Stimulated activated memory B cell treated with anti-CD40 and anti-IgM and Interleukin-4, amounts not matched to agents 10 μg/mL and 1 μg/mL and 100 μg/mL, for 72 hours (primary cell): ENCODE measurements around the gene ADAM22.
"Not testable (repeated sequence)": the region's sequence is repeated elsewhere in the genome, so short reads cannot be mapped to it uniquely, and the experiment has no call there.

Experiments
- ATAC-seq: fragments of 150-1000 bp; cut with Tn5 transposase; 2 replicates; pipeline ENCODE4 v1.10.0; 2021
- H3K27ac Mint-ChIP-seq: one replicate; pipeline ENCODE4 v1.8.0; 2022; ENCODE audit warnings: mild to moderate bottlenecking, mixed read lengths
- H3K27me3 Mint-ChIP-seq: one replicate; pipeline ENCODE4 v1.8.0; 2022; ENCODE audit warnings: mixed read lengths
- H3K36me3 Mint-ChIP-seq: one replicate; pipeline ENCODE4 v1.8.0; 2022; ENCODE audit warnings: mixed read lengths
- H3K4me1 Mint-ChIP-seq: one replicate; pipeline ENCODE4 v1.8.0; 2022; ENCODE audit warnings: mixed read lengths
- H3K4me3 Mint-ChIP-seq: one replicate; pipeline ENCODE4 v1.8.0; 2022; ENCODE audit warnings: mild to moderate bottlenecking, moderate library complexity, mixed read lengths
- H3K9me3 Mint-ChIP-seq: one replicate; pipeline ENCODE4 v1.8.0; 2022; ENCODE audit warnings: mixed read lengths

Gene ADAM22

DNA sequence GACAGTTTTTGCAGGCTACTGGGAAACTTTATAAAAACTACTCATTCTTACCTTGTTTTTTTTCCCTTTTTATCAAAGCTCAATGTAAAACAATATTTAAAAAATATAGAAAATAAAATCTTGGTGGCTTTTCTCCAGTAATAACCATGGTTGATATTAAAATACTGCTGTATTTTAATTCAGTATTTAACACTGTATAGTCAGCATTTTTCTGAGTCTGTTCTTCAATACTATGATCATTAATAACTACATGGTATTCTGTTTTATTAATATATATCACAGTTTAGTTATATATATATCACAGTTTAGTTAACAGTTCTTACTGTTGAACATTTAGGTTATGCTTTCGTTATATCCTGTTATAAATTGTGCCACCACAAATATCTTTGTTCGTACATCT is 207.4 kb downstream of the ADAM22 start:
- Mint-ChIP-seq H3K4me1 (no peaks in the 10 kb centered on the region), H3K27me3 (no peaks in the 10 kb centered on the region), H3K36me3 (no peaks in the 10 kb centered on the region), H3K9me3 (no peaks in the 10 kb centered on the region), H3K4me3 (no peak overlapping the region), H3K27ac (no peak overlapping the region)
- ATAC-seq, result no peak

DNA sequence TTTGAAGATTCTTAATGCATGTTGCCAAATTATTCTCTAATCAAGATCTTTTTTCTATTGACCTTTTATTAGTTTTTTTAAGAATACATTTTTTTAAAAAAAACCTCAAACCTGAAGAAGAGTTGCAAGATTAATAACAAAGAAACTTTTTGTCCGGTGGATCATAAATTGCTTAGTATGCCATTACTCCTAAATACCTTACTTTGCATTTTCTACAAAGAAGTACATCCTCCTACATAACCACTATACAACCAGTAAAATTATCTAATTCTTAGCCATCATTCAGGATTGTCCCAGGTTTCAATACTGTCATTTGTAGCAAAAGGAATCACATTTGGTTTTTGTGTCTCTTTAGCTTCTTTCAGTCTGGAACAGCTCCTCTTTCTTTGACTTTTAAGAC is 207.9 kb downstream of the ADAM22 start:
- ATAC-seq, result no peak
- no peaks in the 10 kb centered on the region for H3K9me3 Mint-ChIP-seq
- no peak overlapping the region for H3K27ac Mint-ChIP-seq
- no peaks in the 10 kb centered on the region for H3K27me3 Mint-ChIP-seq
- no peaks in the 10 kb centered on the region for H3K4me1 Mint-ChIP-seq
- no peaks in the 10 kb centered on the region for H3K36me3 Mint-ChIP-seq
- no peak overlapping the region for H3K4me3 Mint-ChIP-seq

DNA sequence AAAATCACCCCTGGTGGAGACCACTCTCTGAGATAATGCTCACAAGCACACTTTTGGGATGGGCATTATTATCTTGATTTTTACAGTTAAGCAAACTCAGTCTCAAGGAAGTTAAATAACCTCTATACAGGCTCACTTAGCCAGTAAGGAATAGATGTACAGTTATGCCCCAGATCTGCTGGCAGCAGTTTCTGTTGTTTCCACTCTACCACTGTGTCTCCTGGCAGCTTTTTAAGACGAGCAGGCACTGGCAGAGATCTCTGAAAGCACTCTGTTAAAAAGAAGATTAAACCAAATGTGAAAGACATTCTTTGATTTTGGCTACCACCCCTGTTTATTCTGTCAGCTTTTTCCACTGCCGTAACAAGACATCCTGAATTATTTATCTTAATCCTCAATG is 212.6 kb downstream of the ADAM22 start:
- Mint-ChIP-seq H3K27ac (no peak overlapping the region), H3K4me3 (no peak overlapping the region), H3K9me3 (no peaks in the 10 kb centered on the region), H3K27me3 (no peaks in the 10 kb centered on the region), H3K36me3 (no peaks in the 10 kb centered on the region), H3K4me1 (no peaks in the 10 kb centered on the region)
- no peak for ATAC-seq

DNA sequence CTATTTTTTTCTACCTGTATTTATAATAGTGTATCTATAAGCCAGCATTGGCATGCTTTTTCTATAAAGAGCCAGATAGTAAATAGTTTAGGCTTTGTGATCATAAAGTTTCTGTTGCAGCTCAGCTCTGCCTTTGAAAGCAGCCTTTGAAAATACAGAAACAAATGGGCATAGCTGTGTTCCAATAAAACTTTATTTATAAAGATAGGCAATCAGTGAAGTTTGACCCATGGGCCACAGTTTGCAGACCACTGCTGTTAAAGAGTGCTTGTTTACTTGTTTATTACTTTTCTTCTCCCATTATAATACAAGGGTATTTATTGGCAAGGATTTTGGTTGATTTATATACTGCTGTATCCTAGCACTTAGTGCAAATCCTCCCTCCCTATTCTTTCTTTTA is 213.3 kb downstream of the ADAM22 start:
- H3K27ac Mint-ChIP-seq, result no peak overlapping the region
- H3K9me3 Mint-ChIP-seq, result no peaks in the 10 kb centered on the region
- no peaks in the 10 kb centered on the region for H3K36me3 Mint-ChIP-seq
- no peaks in the 10 kb centered on the region for H3K4me1 Mint-ChIP-seq
- no peaks in the 10 kb centered on the region for H3K27me3 Mint-ChIP-seq
- no peak overlapping the region for H3K4me3 Mint-ChIP-seq
- no peak for ATAC-seq

DNA sequence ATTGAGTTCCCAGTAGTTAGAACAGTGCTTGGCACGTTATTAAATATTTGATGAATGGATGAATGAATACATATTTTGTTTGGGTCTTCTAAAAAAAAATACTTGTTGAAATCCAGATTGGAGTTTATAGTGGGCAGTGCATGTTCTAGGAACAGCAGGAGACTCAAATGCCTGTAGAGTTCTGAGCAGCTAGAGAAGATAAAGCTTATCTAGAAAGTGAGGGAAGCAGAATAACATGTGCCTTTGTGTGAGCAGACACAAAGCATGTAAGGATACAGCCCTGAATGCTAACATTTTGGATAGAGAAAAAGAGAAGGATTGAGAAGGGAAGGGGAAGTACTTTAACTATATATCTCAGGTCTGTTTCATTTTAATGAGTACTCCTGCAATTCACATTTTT is 213.9 kb downstream of the ADAM22 start:
- no peak overlapping the region for H3K27ac Mint-ChIP-seq
- no peak for ATAC-seq
- no peaks in the 10 kb centered on the region for H3K9me3 Mint-ChIP-seq
- H3K27me3 Mint-ChIP-seq, result no peaks in the 10 kb centered on the region
- no peaks in the 10 kb centered on the region for H3K4me1 Mint-ChIP-seq
- H3K36me3 Mint-ChIP-seq, result no peaks in the 10 kb centered on the region
- no peak overlapping the region for H3K4me3 Mint-ChIP-seq

DNA sequence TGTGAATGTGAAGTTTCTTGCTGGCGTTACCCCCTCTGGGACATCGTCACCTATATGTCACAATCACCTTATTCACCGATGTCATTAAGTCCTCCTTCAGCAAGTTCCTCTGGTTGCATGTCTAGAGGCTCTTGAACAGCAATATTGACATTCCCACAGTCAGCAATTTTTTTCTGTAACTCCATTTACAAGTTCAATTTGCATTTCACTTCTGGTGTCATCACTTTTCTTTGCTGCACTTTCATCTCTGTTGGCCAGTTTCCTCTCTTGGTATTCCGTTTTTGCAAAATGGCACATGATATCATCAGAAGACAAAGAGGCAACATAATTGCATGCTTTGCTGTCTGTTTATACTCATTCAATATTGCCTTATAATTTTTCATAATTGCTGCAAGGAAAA is 216.0 kb downstream of the ADAM22 start:
- no peaks in the 10 kb centered on the region for H3K27me3 Mint-ChIP-seq
- no peaks in the 10 kb centered on the region for H3K4me1 Mint-ChIP-seq

DNA sequence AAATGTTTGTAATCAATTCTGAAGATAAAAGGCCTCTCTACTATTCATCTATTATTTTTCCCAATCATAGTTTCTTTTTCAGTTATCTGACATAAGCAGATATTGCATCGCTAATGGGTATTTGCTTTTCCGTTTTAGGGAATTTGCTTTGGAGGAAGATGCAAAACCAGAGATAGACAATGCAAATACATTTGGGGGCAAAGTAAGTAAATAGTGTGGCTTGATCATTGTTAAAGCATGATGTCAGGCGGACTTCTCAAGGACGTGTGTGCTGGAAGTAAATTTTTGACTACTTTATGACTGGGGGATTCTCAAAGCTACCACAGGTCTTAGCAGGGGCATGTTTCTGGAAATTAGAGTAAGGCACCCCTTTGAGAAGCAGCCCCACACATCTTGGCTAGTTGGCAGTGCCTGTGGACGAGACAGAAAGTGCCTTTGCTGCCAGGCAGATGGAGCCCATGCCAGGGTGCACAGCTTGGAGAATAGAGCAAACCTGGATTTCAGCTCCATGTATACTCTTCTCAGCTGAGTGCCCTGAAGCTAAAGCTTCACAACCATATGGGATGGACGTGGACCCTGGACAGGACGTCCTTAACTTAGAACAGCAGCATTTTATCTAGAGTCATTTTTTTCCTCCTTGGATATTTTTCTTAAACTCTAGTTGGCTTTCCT is 217.2 kb downstream of the ADAM22 start:
- Mint-ChIP-seq H3K27ac (no peak overlapping the region), H3K36me3 (peaks cover 10% of the 10 kb centered on the region), H3K4me1 (no peaks in the 10 kb centered on the region), H3K9me3 (no peaks in the 10 kb centered on the region), H3K27me3 (no peaks in the 10 kb centered on the region), H3K4me3 (no peak overlapping the region)
- no peak for ATAC-seq

More for the DNA sequence above, 216.0 kb downstream of the ADAM22 start:
- ATAC-seq, result no peak
- no peaks in the 10 kb centered on the region for H3K9me3 Mint-ChIP-seq
- H3K27ac Mint-ChIP-seq, result no peak overlapping the region
- H3K4me3 Mint-ChIP-seq, result no peak overlapping the region
- peaks cover 10% of the 10 kb centered on the region for H3K36me3 Mint-ChIP-seq

DNA sequence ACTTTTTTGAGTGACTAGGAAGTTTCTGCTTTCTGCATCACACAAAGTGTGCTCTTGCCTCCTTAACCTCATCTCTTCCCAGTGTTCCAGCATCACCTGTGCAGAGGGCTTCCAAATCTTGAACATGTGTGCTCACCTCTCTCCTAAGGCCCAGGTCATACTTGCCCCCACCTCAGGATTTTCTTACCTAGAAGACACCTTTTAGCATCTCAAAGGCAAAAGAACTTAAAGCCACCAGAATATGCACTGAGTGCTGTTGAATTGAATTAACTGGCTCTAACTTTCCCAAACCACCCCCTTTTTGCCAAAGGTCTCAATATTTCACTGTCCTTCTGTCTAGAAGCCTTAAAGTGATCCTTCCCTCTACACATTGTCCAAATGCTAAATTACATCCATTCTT is 219.3 kb downstream of the ADAM22 start:
- Mint-ChIP-seq H3K9me3 (peaks cover 4% of the 10 kb centered on the region), H3K36me3 (peaks cover 25% of the 10 kb centered on the region), H3K4me3 (no peak overlapping the region), H3K27ac (no peak overlapping the region), H3K27me3 (no peaks in the 10 kb centered on the region), H3K4me1 (no peaks in the 10 kb centered on the region)
- ATAC-seq, result no peak

DNA sequence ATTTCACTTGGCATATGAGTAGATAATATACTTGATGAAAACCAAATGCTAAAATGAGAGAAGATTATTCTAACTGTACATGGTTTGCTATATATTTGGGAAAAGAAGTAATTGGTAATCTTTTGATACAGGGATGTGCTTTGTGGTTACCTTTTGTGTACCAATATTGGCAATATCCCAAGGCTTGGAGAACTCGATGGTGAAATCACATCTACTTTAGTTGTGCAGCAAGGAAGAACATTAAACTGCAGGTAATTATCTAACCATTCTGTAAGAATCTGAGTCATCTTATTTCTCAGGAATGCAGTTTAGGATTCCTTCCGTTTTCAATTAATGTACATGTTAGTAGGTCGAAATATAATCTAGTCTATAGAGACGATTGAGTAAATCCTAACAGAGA is 221.7 kb downstream of the ADAM22 start:
- H3K27ac Mint-ChIP-seq, result no peak overlapping the region
- ATAC-seq, result no peak
- H3K9me3 Mint-ChIP-seq, result peaks cover 11% of the 10 kb centered on the region
- H3K36me3 Mint-ChIP-seq, result peaks cover 32% of the 10 kb centered on the region
- no peaks in the 10 kb centered on the region for H3K27me3 Mint-ChIP-seq
- no peaks in the 10 kb centered on the region for H3K4me1 Mint-ChIP-seq
- H3K4me3 Mint-ChIP-seq, result no peak overlapping the region

DNA sequence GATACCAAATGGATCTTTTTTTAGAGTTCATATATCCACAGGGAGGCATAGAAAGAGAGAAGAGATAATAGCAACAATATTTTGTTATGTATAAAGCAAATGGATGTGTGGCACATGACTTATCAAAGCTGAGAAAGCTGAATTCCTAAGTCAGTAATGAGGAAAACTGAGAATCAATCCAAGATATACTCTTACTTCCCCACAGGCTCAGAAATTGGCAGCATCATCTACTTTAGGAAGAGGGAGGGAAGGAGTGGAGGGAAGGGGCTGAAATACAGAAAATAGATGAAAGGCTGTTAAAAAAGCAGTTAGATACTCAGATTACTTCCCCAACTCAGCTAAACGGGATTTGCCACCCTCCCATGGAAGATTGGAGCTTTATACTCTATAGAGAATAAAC is 222.3 kb downstream of the ADAM22 start:
- H3K9me3 Mint-ChIP-seq, result peaks cover 11% of the 10 kb centered on the region
- H3K27me3 Mint-ChIP-seq, result no peaks in the 10 kb centered on the region
- H3K36me3 Mint-ChIP-seq, result peaks cover 32% of the 10 kb centered on the region

DNA sequence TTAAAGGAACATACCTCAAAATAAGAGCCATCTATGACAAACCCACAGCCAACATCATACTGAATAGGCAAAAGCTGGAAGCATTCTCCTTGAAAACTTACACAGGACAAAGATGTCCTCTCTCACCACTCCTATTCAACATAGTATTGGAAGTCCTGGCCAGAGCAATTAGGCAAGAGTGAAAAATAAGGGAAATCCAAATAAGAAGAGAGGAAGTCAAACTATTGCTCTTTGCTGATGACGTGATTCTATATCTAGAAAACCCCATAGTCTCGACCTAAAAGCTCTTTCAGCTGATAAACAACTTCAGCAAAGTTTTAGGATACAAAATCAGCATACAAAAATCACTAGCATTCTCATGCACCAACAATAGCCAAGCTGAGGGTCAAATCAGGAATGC is 225.7 kb downstream of the ADAM22 start:
- H3K4me1 Mint-ChIP-seq, H3K27me3 Mint-ChIP-seq, H3K4me3 Mint-ChIP-seq, ATAC-seq, H3K27ac Mint-ChIP-seq: not testable (repeated sequence)
- peaks cover 22% of the 10 kb centered on the region for H3K36me3 Mint-ChIP-seq
- H3K9me3 Mint-ChIP-seq, result peaks cover 11% of the 10 kb centered on the region

More for the DNA sequence above, 222.3 kb downstream of the ADAM22 start:
- no peak for ATAC-seq
- no peak overlapping the region for H3K27ac Mint-ChIP-seq
- no peaks in the 10 kb centered on the region for H3K4me1 Mint-ChIP-seq
- H3K4me3 Mint-ChIP-seq, result no peak overlapping the region

DNA sequence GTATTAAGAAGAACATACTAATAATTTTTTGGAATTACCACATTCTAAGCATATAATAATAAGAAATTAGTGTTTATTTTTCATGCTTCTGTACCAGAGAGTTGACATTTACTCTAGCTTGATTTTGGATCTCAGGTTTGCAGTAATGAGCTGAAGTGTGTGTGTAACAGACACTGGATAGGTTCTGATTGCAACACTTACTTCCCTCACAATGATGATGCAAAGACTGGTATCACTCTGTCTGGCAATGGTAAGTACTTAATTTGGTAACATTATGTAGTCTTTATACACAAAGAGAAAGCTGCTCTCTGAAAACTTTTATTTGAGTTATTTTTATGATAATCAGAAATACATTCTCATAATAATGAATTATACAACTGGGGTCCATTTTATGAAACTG is 231.6 kb downstream of the ADAM22 start:
- Mint-ChIP-seq H3K36me3 (no peaks in the 10 kb centered on the region), H3K9me3 (no peaks in the 10 kb centered on the region), H3K4me3 (no peak overlapping the region), H3K4me1 (no peaks in the 10 kb centered on the region), H3K27ac (no peak overlapping the region), H3K27me3 (no peaks in the 10 kb centered on the region)
- no peak for ATAC-seq

DNA sequence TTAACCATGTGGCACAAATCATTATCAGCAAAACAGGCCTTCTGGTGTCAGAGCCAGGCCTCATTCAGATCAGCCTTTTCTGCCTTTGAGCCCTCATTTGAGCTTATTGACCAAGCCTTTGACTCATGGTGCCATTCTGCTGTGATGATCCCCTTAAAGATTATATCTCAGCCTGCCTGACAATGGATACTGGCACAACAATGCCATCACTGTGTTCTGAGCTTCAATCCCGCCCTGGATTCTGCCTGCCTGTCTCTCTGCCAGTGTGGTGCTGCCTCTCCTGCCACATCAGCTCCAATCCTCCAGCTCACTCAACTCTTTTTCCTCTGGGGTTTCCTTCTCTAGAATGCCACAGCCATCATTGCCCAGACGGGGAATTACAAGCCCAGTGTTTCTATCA is 233.2 kb downstream of the ADAM22 start:
- Mint-ChIP-seq H3K27ac (no peak overlapping the region), H3K27me3 (no peaks in the 10 kb centered on the region), H3K4me1 (no peaks in the 10 kb centered on the region), H3K36me3 (no peaks in the 10 kb centered on the region), H3K9me3 (no peaks in the 10 kb centered on the region), H3K4me3 (no peak overlapping the region)
- ATAC-seq, result no peak

DNA sequence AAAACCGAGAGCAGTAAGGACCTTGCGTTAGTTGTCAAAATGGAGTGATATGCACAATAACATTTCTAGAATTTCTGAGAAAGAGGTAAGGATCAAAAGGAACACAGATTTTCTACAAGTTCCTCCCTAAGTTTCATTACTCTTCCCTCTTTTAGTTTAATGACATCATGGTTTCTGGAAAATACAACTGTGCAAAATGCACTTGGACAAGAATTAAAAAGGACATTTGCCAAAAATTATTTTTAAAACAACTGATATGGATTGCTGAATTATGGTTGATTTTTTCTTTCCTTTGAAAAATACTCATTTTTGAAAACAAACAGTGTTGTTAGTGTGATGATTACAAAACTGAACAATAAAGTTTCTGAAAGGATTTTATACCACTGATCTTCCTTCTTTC is 233.7 kb downstream of the ADAM22 start:
- Mint-ChIP-seq H3K36me3 (no peaks in the 10 kb centered on the region), H3K4me1 (no peaks in the 10 kb centered on the region), H3K9me3 (no peaks in the 10 kb centered on the region), H3K27me3 (no peaks in the 10 kb centered on the region), H3K4me3 (no peak overlapping the region), H3K27ac (no peak overlapping the region)
- ATAC-seq, result no peak

DNA sequence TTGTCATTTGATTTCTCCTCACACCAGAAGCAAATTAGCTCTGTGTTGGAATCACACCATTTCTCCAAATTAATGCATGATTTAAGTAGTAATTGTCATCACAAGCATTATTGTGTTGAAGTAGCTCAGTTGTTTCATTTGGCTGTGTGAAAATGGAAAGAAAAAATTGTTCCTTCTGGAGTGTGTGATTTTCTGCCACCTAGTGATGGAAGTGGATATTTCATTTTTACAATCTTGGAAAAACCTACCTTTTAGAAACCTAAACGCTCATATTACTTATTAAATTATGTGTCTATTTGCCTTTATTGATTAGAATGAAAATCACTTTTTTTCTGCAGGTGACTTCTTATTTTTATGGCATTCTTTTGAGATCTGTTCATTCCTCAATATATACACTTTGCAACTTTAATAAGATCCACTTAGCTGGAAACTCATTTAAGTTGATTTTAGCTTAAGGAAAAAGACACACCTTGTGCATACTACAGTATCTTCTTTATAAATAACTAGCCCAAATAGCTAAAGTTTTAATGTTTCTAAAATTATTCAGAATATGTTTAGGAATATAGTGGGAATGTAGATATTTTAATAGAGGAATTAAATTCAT is 235.8 kb downstream of the ADAM22 start:
- Mint-ChIP-seq H3K27ac (no peak overlapping the region), H3K27me3 (no peaks in the 10 kb centered on the region), H3K4me1 (no peaks in the 10 kb centered on the region), H3K4me3 (no peak overlapping the region), H3K9me3 (no peaks in the 10 kb centered on the region), H3K36me3 (no peaks in the 10 kb centered on the region)
- no peak for ATAC-seq

DNA sequence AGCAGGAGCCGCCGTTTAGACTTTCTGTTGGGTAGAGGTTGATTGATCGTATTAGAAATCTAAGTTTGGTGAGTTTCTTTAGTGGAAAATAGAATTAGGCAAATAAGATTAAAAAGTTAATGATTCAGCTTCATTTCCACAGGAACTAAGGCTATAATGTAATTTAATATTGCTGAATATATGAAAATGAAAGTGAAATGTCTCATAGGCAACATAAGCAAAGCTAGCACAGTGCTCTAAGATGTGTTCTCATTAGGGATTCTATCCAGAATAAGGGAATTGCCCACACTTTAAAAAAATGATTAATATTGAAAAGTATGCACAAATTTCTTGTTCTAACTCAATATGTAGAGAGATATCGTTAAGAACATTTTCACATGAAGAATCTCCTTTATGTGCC is 238.8 kb downstream of the ADAM22 start:
- Mint-ChIP-seq H3K4me3 (no peak overlapping the region), H3K9me3 (no peaks in the 10 kb centered on the region), H3K36me3 (no peaks in the 10 kb centered on the region), H3K27me3 (no peaks in the 10 kb centered on the region), H3K4me1 (no peaks in the 10 kb centered on the region), H3K27ac (no peak overlapping the region)
- no peak for ATAC-seq
